Breast epithelium (tissue), 3 donors: ENCODE measurements around the gene P2RY2.

Source experiments
- CTCF ChIP-seq, 3 donors: fragments of 450-650 bp; IDR thresholded peaks; one replicate each; pipeline ENCODE4 v1.5.1; 2016 to 2017; ENCODE audit warnings: antibody characterized with exemption in 3 of 3, mild to moderate bottlenecking in 3 of 3, moderate library complexity in 3 of 3
- POLR2A ChIP-seq: fragments of 450-650 bp; IDR thresholded peaks from one replicate; pipeline ENCODE4 v1.6.1; 2016; ENCODE audit warnings: antibody characterized with exemption, mild to moderate bottlenecking, moderate library complexity

- TF ChIP-seq CTCF (IDR thresholded peaks at IDR 0.05) = peak; percentile 64 to 89 (median 82)
- no peak for TF ChIP-seq POLR2A
These were observed 33.0 kb upstream of the P2RY2 start for GRCh38 chr11:73184953-73185671.
